Measurements from ENCODE around the gene VPS33A. TPM values are rescaled to one million over a fixed set of nuclear protein-coding genes. Genes with fewer than 3 reads are reported as not detected.
A peak's percentile ranks its signal among the peaks of the same experiment; 100 is the strongest.

Gene VPS33A
- polyA plus RNA-seq, 1 donor, result 18.3 TPM

DNA sequence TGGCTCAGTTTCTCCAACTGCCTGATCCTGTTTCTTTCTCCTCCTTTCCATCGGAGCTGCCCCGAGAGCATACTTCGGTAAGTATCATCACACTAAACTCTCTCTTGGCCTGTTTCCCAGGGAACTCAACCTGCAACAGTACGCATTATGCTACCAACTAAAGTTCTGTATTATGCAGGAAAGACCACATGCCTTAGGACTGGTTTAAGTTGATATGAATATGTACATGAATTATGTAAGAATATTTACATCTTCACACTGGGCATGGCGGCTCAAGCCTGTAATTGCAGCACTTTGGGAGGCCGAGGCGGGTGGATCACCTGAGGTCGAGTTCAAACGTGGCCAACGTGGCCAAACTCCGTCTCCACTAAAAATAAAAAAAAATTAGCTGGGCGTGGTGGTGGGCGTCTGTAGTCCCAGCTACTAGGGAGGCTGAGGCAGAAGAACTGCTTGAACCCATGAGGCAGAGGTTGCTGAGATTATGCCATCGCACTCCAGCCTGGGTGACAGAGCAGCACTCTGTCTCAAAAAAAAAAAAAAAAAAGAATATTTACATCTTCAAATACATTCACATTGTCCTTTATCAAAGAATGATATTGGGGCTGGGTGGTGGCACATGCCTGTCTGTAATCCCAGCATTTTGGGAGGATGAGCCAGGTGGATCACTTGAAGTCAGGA, 31.9 kb upstream of the VPS33A start:
- H3K4me3 ChIP-seq (ENCODE audit: low read length), result no peak overlapping the region
- no CpG with 5 or more reads among the region's 14 CpGs for WGBS (ENCODE audit: insufficient coverage, low lambda C conversion rate)
- H3K4me1 ChIP-seq (ENCODE audit: control insufficient read depth, insufficient read depth, low read length), result no peaks in the 10 kb centered on the region
- DNase-seq, result no peak
- H3K27me3 ChIP-seq (ENCODE audit: control insufficient read depth, insufficient read depth, low read length), result no peaks in the 10 kb centered on the region
- H3K9me3 ChIP-seq (ENCODE audit: control insufficient read depth, low read depth, low read length), result no peaks in the 10 kb centered on the region
- H3K36me3 ChIP-seq (ENCODE audit: control insufficient read depth, insufficient read depth, low read length), result peaks cover 28% of the 10 kb centered on the region
- H3K27ac ChIP-seq (ENCODE audit: low read length), result no peak overlapping the region

- Histone ChIP-seq H3K36me3 (ENCODE audit: control insufficient read depth, insufficient read depth, low read length) (peaks cover 28% of the 10 kb centered on the region), H3K27me3 (ENCODE audit: control insufficient read depth, insufficient read depth, low read length) (no peaks in the 10 kb centered on the region), H3K9me3 (ENCODE audit: control insufficient read depth, low read depth, low read length) (no peaks in the 10 kb centered on the region), H3K4me3 (ENCODE audit: low read length) (no peak overlapping the region), H3K4me1 (ENCODE audit: control insufficient read depth, insufficient read depth, low read length) (no peaks in the 10 kb centered on the region), H3K27ac (ENCODE audit: low read length) (no peak overlapping the region)
- no peak for DNase-seq
- WGBS (ENCODE audit: insufficient coverage, low lambda C conversion rate), result 100% methylated on average over 1 of the region's 9 CpGs
These were observed 31.2 kb upstream of the VPS33A start for GRCh38 chr12:122297494-122297893.

GRCh38 chr12:122295877-122296276, 29.6 kb upstream of the VPS33A start:
- Histone ChIP-seq H3K27ac (ENCODE audit: low read length) (no peak overlapping the region), H3K4me1 (ENCODE audit: control insufficient read depth, insufficient read depth, low read length) (no peaks in the 10 kb centered on the region), H3K4me3 (ENCODE audit: low read length) (no peak overlapping the region), H3K9me3 (ENCODE audit: control insufficient read depth, low read depth, low read length) (no peaks in the 10 kb centered on the region), H3K36me3 (ENCODE audit: control insufficient read depth, insufficient read depth, low read length) (peaks cover 30% of the 10 kb centered on the region), H3K27me3 (ENCODE audit: control insufficient read depth, insufficient read depth, low read length) (no peaks in the 10 kb centered on the region)
- no peak for DNase-seq

DNA sequence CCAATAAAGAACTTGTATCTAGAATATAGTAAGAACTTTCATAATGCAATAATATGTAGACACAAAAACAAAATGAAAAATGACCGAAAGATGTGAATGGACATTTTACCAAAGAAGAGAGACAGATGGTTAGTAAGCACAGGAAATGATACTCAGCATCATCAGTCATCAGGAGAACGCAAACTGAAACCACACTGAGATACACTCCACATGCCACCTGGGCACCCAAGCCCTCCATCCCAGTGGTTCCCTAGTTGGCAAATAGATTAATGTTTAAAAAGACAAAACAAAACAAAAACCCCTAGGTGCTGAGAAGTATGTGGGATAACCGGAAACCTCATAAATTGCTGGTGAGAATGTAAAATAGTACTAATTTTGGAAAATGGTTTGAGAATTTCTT, 26.8 kb upstream of the VPS33A start:
- WGBS (ENCODE audit: insufficient coverage, low lambda C conversion rate), result 80% methylated on average over 1 of the region's 3 CpGs
- H3K27ac ChIP-seq (ENCODE audit: low read length), result no peak overlapping the region

GRCh38 chr12:122291431-122291830, 25.1 kb upstream of the VPS33A start:
- no peak overlapping the region for H3K27ac ChIP-seq (ENCODE audit: low read length)
- H3K27me3 ChIP-seq (ENCODE audit: control insufficient read depth, insufficient read depth, low read length), result no peaks in the 10 kb centered on the region
- DNase-seq, result no peak

More for the DNA sequence above, 26.8 kb upstream of the VPS33A start:
- no peaks in the 10 kb centered on the region for H3K9me3 ChIP-seq (ENCODE audit: control insufficient read depth, low read depth, low read length)
- no peak for DNase-seq
- H3K36me3 ChIP-seq (ENCODE audit: control insufficient read depth, insufficient read depth, low read length), result peaks cover 21% of the 10 kb centered on the region
- no peaks in the 10 kb centered on the region for H3K27me3 ChIP-seq (ENCODE audit: control insufficient read depth, insufficient read depth, low read length)
- H3K4me1 ChIP-seq (ENCODE audit: control insufficient read depth, insufficient read depth, low read length), result no peaks in the 10 kb centered on the region
- no peak overlapping the region for H3K4me3 ChIP-seq (ENCODE audit: low read length)

DNA sequence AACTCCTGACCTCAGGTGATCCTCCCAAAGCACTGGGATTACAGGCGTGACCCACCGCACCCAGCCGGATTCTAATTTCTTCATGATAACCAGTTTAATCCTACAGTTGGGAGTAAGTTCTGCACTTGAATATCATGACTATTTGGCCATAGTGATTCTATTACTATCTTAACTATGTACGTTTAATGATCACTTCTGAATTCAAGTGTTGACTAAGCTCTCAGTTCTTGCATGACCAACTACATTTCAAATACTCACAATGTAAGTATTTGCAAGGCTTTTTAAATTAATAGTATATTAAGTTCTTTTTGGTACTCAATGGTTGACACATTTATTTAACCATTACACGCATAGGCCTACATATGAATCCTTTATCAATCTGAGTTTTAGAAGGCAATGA, 17.4 kb upstream of the VPS33A start:
- no peak for DNase-seq
- 100% methylated on average over 2 of the region's 5 CpGs for WGBS (ENCODE audit: insufficient coverage, low lambda C conversion rate)
- no peak overlapping the region for H3K4me3 ChIP-seq (ENCODE audit: low read length)
- no peaks in the 10 kb centered on the region for H3K27me3 ChIP-seq (ENCODE audit: control insufficient read depth, insufficient read depth, low read length)
- H3K9me3 ChIP-seq (ENCODE audit: control insufficient read depth, low read depth, low read length), result no peaks in the 10 kb centered on the region
- H3K27ac ChIP-seq (ENCODE audit: low read length), result no peak overlapping the region
- H3K4me1 ChIP-seq (ENCODE audit: control insufficient read depth, insufficient read depth, low read length), result no peaks in the 10 kb centered on the region
- H3K36me3 ChIP-seq (ENCODE audit: control insufficient read depth, insufficient read depth, low read length), result peaks cover 20% of the 10 kb centered on the region

More at GRCh38 chr12:122291431-122291830, 25.1 kb upstream of the VPS33A start:
- Histone ChIP-seq H3K4me3 (ENCODE audit: low read length) (no peak overlapping the region), H3K4me1 (ENCODE audit: control insufficient read depth, insufficient read depth, low read length) (no peaks in the 10 kb centered on the region), H3K36me3 (ENCODE audit: control insufficient read depth, insufficient read depth, low read length) (peaks cover 12% of the 10 kb centered on the region), H3K9me3 (ENCODE audit: control insufficient read depth, low read depth, low read length) (no peaks in the 10 kb centered on the region)
- WGBS (ENCODE audit: insufficient coverage, low lambda C conversion rate), result 100% methylated on average over 2 of the region's 8 CpGs

DNA sequence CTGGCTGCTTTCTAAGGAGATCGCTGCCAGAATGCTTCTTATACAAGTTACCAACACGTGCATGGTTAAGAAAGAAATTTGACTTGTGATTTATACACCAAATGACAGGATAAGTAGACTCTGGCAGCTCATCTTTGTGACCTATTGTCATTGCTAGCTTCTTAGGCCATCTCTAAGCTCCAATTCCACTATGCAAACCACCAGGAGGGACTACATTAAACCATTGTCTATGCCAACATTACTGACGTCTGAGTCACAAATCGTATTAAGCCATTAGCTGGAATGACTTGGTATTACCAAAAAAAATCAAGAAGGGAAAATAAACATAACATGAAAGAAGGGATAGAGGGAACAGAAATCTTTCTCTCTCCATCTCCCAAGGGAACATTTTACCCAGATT, 15.8 kb upstream of the VPS33A start:
- Histone ChIP-seq H3K27me3 (ENCODE audit: control insufficient read depth, insufficient read depth, low read length) (no peaks in the 10 kb centered on the region), H3K4me3 (ENCODE audit: low read length) (no peak overlapping the region), H3K36me3 (ENCODE audit: control insufficient read depth, insufficient read depth, low read length) (peaks cover 28% of the 10 kb centered on the region), H3K9me3 (ENCODE audit: control insufficient read depth, low read depth, low read length) (no peaks in the 10 kb centered on the region), H3K27ac (ENCODE audit: low read length) (no peak overlapping the region), H3K4me1 (ENCODE audit: control insufficient read depth, insufficient read depth, low read length) (no peaks in the 10 kb centered on the region)
- DNase-seq, result no peak
- WGBS (ENCODE audit: insufficient coverage, low lambda C conversion rate), result 39% methylated on average over 2 of the region's 4 CpGs

- H3K9me3 ChIP-seq (ENCODE audit: control insufficient read depth, low read depth, low read length), result no peaks in the 10 kb centered on the region
- 100% methylated on average over 1 of the region's 7 CpGs for WGBS (ENCODE audit: insufficient coverage, low lambda C conversion rate)
- no peaks in the 10 kb centered on the region for H3K4me1 ChIP-seq (ENCODE audit: control insufficient read depth, insufficient read depth, low read length)
- H3K27ac ChIP-seq (ENCODE audit: low read length), result no peak overlapping the region
- DNase-seq, result no peak
- H3K4me3 ChIP-seq (ENCODE audit: low read length), result no peak overlapping the region
- peaks cover 30% of the 10 kb centered on the region for H3K36me3 ChIP-seq (ENCODE audit: control insufficient read depth, insufficient read depth, low read length)
- no peaks in the 10 kb centered on the region for H3K27me3 ChIP-seq (ENCODE audit: control insufficient read depth, insufficient read depth, low read length)
These were observed 9.9 kb upstream of the VPS33A start for GRCh38 chr12:122276242-122276641.

DNA sequence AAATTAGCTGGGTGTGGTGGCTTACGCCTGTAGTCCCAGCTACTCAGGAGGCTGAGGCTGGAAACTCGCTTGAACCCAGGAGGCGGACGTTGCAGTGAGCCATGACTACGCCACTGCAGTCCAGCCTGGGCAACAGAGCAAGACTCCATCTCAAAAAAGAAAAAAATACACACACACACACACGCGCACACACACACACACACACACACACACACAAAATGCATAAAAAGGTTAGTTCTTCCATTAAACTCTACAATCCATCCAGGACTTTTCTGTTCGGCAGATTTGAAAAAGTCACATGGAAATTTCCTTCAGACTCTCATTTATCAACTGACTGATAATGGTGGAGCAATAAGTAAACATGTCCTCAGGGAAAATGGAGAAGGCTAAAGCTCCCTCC, 9.2 kb upstream of the VPS33A start:
- Histone ChIP-seq H3K36me3 (ENCODE audit: control insufficient read depth, insufficient read depth, low read length) (peaks cover 27% of the 10 kb centered on the region), H3K4me3 (ENCODE audit: low read length) (no peak overlapping the region), H3K9me3 (ENCODE audit: control insufficient read depth, low read depth, low read length) (no peaks in the 10 kb centered on the region), H3K27me3 (ENCODE audit: control insufficient read depth, insufficient read depth, low read length) (no peaks in the 10 kb centered on the region), H3K4me1 (ENCODE audit: control insufficient read depth, insufficient read depth, low read length) (no peaks in the 10 kb centered on the region), H3K27ac (ENCODE audit: low read length) (no peak overlapping the region)
- no peak for DNase-seq
- 80% methylated on average over 1 of the region's 8 CpGs for WGBS (ENCODE audit: insufficient coverage, low lambda C conversion rate)

GRCh38 chr12:122265886-122266229, 436 bp downstream of the VPS33A start:
- no CpG with 5 or more reads among the region's 17 CpGs for WGBS (ENCODE audit: insufficient coverage, low lambda C conversion rate)
- peak overlapping the region; percentile 77 for H3K27ac ChIP-seq (ENCODE audit: low read length)
- no peaks in the 10 kb centered on the region for H3K27me3 ChIP-seq (ENCODE audit: control insufficient read depth, insufficient read depth, low read length)
- peaks cover 15% of the 10 kb centered on the region for H3K36me3 ChIP-seq (ENCODE audit: control insufficient read depth, insufficient read depth, low read length)
- H3K4me3 ChIP-seq (ENCODE audit: low read length), result peak overlapping the region; percentile 92
- no peaks in the 10 kb centered on the region for H3K9me3 ChIP-seq (ENCODE audit: control insufficient read depth, low read depth, low read length)
- H3K4me1 ChIP-seq (ENCODE audit: control insufficient read depth, insufficient read depth, low read length), result no peaks in the 10 kb centered on the region
- peak in 1 of 2 donors; percentile 19 for DNase-seq

- Histone ChIP-seq H3K27me3 (ENCODE audit: control insufficient read depth, insufficient read depth, low read length) (no peaks in the 10 kb centered on the region), H3K9me3 (ENCODE audit: control insufficient read depth, low read depth, low read length) (no peaks in the 10 kb centered on the region), H3K4me3 (ENCODE audit: low read length) (peak overlapping the region; percentile 92), H3K36me3 (ENCODE audit: control insufficient read depth, insufficient read depth, low read length) (peaks cover 15% of the 10 kb centered on the region), H3K4me1 (ENCODE audit: control insufficient read depth, insufficient read depth, low read length) (no peaks in the 10 kb centered on the region), H3K27ac (ENCODE audit: low read length) (peak overlapping the region; percentile 77)
- no peak for DNase-seq
- WGBS (ENCODE audit: insufficient coverage, low lambda C conversion rate), result no CpG with 5 or more reads among the region's 1 CpG
These were observed 818 bp downstream of the VPS33A start for GRCh38 chr12:122265476-122265875.
